GM10266 (cell line): ENCODE measurements around the gene IZUMO2.
"Not testable (repeated sequence)": the region's sequence is repeated elsewhere in the genome, so short reads cannot be mapped to it uniquely, and the experiment has no call there.

Source experiments
- DNase-seq: peaks from one replicate; pipeline ENCODE4 v3.0.0; 2012; ENCODE audit errors: extremely low spot score
- TF ChIP-seq, protein P1 (sequence below): IDR thresholded peaks from 2 replicates; pipeline ENCODE4 v1.5.1; 2012; ENCODE audit warnings: mild to moderate bottlenecking, low read depth; ENCODE audit not compliant: control insufficient read depth, insufficient read depth; ENCODE audit errors: missing control alignments

Gene IZUMO2

DNA sequence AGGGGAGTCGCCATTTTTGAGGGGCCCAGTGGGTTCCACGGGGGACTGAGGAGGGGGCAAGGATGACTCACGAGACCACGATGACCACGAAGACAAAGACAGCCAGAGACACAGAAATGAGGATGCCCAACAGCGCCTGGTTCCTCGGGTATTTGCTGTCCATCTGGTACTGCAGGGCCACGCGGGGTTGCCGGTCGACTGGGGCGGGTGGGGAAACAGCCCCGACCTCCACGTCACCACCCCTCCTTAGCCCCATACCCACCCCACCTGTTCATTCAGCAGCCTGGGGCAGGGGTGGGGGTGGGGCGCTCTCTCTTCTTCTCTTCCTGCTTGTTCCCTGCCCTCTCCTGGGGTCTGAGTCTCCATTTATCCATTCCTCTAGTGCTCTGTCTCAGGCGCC is 8.6 kb downstream of the IZUMO2 start:
- no peak for DNase-seq
- TF ChIP-seq, protein P1, sequence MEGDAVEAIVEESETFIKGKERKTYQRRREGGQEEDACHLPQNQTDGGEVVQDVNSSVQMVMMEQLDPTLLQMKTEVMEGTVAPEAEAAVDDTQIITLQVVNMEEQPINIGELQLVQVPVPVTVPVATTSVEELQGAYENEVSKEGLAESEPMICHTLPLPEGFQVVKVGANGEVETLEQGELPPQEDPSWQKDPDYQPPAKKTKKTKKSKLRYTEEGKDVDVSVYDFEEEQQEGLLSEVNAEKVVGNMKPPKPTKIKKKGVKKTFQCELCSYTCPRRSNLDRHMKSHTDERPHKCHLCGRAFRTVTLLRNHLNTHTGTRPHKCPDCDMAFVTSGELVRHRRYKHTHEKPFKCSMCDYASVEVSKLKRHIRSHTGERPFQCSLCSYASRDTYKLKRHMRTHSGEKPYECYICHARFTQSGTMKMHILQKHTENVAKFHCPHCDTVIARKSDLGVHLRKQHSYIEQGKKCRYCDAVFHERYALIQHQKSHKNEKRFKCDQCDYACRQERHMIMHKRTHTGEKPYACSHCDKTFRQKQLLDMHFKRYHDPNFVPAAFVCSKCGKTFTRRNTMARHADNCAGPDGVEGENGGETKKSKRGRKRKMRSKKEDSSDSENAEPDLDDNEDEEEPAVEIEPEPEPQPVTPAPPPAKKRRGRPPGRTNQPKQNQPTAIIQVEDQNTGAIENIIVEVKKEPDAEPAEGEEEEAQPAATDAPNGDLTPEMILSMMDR, result no peak

DNA sequence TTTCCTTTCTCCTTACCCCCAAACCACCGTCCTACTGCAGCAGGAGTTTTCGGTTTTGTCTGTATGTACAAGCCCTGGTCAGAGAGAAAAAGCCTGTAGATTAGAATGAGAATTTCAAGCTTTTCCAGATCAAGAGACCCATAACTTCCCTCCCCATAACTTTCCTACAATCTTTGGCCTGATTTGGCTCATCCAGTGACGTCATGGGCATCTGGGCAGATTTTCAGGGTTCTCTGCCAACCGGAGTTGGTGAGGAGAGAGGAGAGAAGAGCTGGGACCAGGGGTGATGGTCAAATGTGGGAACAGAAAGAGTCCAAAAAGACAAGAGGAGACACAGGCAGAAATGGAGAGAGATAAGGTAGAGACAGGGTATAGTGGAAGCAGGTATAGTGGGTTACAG is 10.5 kb downstream of the IZUMO2 start:
- no peak for DNase-seq
- TF ChIP-seq, protein P1, result no peak

DNA sequence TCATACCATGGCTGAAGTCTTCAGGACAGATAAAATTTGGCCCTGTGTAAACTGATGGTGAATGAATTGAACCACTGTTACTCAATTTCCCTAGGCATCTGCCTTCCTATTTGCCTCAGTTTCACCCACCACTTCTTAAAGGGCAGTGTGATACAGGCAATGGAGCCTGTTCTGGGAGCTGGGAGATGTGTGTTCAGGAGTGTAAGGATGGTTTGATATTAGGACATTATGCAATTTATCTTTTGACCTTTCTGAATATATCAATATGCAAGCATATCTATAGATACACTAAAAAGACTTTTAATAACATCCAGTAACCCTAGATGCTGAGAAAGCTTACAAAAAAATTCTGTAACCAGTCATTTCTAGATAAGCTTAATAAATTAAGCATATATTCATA is 14.6 kb downstream of the IZUMO2 start:
- TF ChIP-seq, protein P1, result no peak
- no peak for DNase-seq

DNA sequence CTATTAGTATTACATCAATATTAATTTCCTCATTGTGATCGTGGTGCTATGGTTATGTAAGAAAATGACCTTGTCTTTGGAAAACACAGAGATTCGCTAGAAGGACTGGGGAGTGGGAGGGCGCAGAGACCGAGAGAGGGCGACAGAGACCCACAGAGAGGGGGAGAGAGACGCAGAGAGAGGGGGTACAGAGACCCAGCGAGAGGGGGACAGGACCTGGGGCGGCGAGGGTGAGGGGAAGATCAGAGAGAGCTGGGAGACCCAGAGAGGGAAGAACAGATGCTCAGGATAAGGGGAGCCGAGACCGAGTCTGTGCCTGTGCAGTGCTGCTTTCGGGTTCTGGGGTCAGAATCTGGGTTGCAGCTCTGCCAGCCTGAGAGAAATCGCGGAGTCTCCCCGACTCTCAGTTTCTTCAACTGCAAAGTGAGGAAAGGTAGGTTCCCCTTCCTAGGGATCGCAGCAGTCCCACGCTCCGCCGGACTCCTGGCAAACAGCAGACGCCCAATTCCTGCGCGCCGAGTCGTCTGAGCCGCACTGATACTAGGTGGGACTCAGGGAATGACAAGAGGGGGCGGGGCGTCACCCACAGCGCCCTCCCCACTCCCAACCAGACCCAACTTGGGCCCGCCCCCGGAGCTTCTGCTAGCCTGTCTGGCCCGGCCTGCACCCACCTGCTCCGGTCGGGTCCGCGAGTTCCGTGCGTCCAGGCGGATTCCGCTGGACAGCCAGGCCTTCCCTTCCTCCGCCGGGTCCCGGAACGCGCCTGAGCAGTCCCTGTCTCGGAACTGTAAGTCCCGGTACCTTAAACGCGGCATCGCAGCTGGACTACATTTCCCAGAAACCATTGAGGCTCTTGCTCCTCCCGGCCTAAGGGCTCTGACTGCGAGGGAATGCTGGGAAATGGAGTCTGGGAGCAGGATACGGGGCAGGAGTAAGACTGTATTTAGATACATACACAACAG is 15.3 kb downstream of the IZUMO2 start:
- TF ChIP-seq, protein P1, result peak; percentile 31
- DNase-seq, result peak; percentile 77

DNA sequence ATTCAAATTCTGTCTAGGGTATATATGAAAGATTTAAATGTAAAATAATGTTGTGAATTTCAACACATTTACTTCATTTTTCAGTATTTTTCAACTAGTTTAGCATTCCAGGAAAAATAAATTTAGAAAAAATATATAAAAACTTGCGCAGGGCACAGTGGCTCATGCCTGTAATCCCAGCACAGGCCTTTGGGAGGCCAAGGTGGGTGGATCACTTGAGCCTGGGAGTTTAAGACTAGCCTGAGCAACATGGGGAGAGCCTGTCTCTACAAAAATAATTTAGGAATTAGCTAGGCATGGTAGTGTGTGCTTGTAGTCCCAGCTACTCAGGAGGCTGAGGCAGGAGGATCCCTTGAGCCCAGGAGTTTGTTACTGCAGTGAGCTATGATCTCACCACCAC is 21.2 kb downstream of the IZUMO2 start:
- not testable (repeated sequence) for DNase-seq

DNA sequence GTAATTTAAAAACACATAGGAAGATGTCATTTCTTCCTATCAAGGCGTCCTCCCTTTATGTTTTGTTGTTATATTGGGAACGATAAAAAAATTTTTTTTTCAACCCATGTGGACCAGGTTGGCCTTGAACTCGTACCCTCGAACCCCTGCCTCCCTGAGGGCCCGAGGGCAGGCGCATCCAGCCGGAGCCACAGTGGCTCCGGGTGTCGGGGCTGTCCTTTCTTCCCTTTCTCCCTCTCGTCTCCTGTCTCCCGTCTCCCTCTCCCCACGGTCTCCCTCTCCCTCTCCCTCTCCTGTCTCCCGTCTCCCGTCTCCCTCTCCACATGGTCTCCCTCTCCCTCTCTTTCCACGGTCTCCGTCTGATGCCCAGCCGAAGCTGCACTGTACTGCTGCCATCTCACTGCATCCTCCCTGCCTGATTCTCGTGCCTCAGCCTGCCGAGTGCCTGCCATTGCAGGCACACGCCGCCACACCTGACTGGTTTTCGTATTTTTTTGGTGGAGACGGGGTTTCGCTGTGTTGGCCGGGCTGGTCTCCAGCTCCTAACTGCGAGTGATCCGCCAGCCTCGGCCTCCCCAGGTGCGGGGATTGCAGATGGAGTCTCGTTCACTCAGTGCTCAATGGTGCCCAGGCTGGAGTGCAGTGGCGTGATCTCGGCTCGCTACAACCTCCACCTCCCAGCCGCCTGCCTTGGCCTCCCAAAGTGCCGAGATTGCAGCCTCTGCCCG is 22.8 kb downstream of the IZUMO2 start:
- not testable (repeated sequence) for DNase-seq

DNA sequence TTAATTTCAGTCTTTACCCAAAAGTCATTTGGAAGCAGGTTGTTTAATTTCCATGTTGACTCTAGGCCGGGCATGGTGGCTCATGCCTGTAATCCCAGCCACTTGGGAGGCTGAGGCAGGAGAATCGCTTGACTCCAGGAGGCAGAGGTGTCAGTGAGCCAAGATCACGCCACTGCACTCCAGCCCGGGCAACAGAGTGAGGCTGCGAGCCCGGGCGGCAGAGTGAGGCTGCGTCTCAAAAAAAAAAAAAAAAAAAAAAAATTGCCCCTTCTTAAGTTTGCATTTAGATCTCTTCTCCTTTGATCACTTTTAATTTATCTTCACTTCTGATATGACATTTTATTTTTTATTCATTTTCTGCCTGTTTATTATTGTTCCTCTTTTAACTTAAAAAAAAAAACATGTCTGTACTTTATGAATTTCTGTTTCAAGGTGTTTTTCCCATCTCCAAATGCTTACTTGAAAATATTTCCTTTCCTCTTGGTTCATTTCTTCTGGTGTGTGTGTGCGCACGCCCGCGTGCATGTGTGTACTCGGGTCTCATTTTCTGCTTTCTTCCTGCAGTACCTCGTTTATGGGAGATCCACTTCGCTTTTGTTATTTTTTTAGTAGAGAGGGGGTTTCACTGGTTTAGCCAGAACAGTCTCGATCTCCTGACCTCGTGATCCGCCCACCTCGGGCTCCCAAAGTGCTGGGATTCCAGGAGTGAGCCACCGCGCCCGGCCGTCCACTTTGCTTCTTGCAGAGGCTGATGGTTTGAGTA is 26.3 kb downstream of the IZUMO2 start:
- TF ChIP-seq, protein P1, result peak; percentile 11

DNA sequence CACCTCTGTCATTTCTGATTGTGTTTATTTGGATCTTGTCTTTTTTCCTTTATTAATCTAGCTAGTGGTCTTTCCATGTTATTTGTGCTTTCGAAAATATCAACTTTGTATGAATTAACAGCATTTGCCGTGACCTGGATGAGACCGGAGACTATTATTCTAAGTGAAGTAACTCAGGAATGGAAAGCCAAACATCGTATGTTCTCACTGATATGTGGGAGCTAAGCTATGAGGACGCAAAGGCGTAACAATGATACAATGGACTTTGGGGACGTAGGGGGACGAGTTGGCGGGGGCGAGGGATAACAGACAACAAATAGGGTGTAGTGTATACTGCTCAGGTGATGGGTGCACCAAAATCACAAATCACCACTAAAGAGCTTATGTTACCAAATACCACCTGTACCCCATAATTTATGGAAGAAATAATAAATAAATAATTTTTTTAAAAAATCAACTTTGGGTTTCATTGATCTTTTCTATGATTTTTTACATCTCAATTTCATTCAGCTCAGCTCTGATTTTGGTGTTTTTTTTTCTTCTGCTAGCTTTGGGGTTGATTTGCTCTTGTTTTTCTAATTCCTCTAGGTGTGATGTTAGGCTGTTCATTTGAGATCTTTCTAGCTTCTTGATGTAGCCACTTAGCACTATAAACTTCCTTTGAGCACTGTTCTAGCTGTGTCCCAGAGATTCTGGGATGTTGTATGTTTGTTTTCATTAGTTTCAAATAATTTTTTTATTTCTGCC is 27.1 kb downstream of the IZUMO2 start:
- not testable (repeated sequence) for DNase-seq

More for the DNA sequence above, 26.3 kb downstream of the IZUMO2 start:
- not testable (repeated sequence) for DNase-seq

DNA sequence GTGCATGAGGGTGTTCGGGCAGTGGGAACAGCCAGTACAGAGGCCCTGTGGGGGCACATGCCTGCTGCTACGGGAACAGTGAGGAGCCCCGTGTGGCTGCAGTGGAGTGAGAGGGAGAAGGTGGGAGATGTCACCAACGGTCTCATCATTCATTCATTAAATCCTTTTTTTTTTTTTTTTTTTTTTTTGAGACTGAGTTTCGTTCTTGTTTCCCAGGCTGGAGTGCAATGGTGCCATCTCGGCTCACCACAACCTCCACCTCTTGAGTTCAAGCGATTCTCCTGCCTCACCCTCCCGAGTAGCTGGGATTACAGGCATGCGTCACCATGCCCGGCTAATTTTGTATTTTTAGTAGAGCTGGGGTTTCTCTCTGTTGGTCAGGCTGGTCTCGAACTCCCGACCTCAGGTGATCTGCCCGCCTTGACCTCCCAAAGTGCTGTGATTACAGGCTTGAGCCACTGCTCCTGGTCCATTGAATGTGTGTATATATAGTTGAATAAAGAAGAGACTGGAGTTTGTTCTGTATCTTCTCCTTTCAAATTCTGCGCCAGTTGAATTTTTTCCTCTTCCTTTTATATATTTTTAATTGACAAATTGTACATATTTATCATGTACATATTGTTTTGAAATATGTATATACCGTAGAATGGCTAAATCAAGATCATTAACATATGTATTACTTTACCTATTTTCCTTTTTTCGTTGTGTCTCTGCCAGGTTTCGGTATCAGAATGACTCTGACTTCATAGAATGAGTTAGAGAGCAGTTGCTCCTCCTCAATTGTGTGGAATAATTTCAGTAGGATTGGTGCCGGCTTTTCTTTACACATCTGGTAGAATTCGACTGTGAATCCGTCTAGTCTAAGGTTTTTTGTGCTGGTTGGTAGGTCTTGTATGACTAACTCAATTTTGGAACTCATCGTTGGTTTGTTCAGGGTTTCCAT is 28.0 kb downstream of the IZUMO2 start:
- DNase-seq, result not testable (repeated sequence)

DNA sequence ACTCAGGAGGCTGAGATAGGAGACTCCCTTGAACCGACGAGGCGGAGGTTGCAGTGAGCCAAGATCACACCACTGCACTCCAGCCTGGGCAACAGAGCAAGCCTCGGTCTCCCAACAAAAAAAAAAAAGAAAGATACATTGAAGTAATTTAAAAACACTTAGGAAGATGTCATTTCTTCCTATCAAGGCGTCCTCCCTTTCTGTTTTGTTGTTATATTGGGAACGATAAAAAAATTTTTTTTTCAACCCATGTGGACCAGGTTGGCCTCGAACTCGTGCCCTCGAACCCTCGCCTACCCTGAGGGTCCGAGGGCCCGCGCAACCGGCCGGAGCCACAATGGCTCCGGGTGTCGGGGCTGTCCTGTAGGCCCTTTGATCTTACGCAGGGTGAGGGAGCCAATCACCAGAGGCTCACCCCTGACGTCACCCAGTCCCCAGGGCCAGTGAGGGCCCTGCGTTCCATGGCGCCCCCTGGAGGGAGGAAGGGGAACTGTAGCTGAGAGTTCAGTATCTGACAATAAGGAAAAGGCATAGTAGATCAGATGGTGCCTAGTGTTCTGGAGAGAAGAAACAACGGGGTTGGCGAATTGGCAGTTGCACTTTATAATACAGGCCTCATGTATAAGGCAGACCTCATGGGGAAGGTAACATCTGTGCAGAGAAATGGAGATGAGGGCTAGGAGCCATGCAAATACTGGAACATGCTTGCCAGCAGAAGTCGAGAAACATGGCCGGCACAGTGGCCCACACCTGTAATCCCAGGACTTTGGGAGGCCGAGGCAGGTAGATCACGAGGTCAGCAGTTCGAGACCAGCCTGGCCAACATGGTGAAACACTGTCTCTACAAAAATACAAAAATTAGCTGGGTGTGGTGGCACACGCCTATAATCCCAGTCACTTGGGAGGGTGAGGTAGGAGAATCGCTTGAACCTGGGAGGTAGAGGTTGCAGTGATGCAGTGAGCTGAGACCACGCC is 29.3 kb downstream of the IZUMO2 start:
- DNase-seq, result not testable (repeated sequence)

DNA sequence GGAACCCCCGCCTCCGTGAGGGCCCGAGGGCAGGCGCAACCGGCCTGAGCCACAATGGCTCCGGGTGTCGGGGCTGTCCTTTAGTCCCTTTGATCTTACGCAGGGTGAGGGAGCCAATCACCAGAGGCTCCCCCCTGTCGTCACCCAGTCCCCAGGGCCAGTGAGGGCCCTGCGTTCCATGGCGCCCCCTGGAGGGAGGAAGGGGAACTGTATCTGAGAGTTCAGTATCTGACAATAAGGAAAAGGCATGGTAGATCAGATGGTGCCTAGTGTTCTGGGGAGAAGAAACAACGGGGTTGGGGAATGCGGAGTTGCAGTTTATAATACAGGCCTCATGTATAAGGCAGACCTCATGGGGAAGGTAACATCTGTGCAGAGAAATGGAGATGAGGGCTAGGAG is 59.1 kb downstream of the IZUMO2 start:
- not testable (repeated sequence) for DNase-seq
